ENCODE measurements around the gene TSPAN13. TPM values are rescaled to one million over a fixed set of nuclear protein-coding genes. Genes with fewer than 3 reads are reported as not detected.

The TSPAN13 gene
- 3.0 and 6.1 TPM in 2 replicates for total RNA-seq (2012; rRNA removed)
- polyA plus RNA-seq (2012; rRNA removed): 3.6 and 5.0 TPM in 2 replicates
- polyA plus RNA-seq (2012; cell fraction: cytosol; rRNA removed): 1.5 and 1.7 TPM in 2 replicates
- 0.61 and 2.2 TPM in 2 replicates for polyA plus RNA-seq (2012; cell fraction: nucleus; rRNA removed; ENCODE audit: low replicate concordance)
- Bru-seq, nascent RNA: percentile 37 among the genes with signal in this experiment
- percentile 43 among the genes with signal in this experiment for BruChase-seq, experiment 1, labeled RNA remaining after a 6-hour chase
- percentile 44 among the genes with signal in this experiment for BruChase-seq, experiment 2, labeled RNA remaining after a 2-hour chase
- long read RNA-seq, transcript TSPAN13-201 (6 exons, 2,093 nt): major isoform, 8 of 9 reads
- long read RNA-seq, partial matches to known transcripts: 1 of 9 reads
- long read RNA-seq, other reads (novel, unspliced or antisense): 0 of 9 reads

DNA sequence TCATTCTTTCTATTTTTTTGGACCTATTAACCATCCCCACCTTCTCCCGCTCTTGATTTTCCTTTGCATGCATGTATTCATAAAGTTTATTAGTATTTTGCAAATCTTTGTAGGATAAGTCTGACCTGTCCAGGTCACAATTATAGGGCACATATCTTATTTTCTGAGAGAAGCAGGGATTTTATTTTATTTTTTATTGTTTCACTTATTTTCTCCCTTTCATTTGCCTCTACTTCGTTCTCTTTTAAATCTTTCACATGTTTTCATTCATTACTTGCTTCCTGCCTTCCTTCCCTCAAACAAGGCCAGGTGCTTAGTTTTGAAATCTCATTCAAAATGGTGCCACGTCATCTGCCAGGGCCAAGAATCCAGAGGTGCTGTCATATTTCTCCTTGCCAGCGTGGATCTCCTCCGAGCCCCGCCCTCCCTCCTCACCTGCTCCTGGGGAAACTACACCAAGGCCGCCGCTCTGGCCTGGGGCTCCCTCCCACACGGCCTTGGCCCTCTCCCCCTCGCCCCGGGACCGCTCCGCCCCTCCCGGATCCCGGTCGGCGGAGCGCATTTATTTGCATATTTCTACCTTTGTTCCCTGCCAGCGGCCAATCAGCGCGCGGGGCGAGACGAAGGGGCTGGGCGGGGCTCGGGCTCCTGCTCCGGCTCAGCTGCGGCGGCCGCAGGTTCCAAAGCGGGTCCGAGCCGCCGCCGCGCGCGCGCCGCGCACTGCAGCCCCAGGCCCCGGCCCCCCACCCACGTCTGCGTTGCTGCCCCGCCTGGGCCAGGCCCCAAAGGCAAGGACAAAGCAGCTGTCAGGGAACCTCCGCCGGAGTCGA is at the start of gene TSPAN13:
Gene TSPAN13 (plus strand): TSS at position 654 of the 830 bp plus-strand sequence. CDS start 213 bp downstream, outside the sequence.
- ATAC-seq (ENCODE audit: low read depth): peak; percentile 94
- H3K14ac ChIP-seq (replicated peaks; ENCODE audit: low read depth, low read length): peak within 1 kb of the TSS; percentile 1; the same call in 1 of the 2 replicates
- no TSS peak for BruUV-seq (replicated peaks)

More for the DNA sequence above, at the start of gene TSPAN13:
- Histone ChIP-seq H3K36me3 (ENCODE audit: control insufficient read depth, insufficient read depth, low read length) (no peaks in the 10 kb centered on the region), H4K91ac (ENCODE audit: insufficient read depth, low read depth, low read length) (no peak within 1 kb of the TSS; the same call in 1 of the 2 replicates), H3K56ac (ENCODE audit: extremely low read depth, insufficient read depth, low read length) (no peak within 1 kb of the TSS), H3K4me3 (ENCODE audit: insufficient read depth, low read depth, low read length) (peak within 1 kb of the TSS; percentile 89), H3K4ac (ENCODE audit: low read depth, low read length) (0 out of 2 replicates have a peak within 1 kb of the TSS, but pooled peaks have one; percentile 22), H4K5ac (ENCODE audit: low read depth, low read length) (no peak within 1 kb of the TSS), H2AK5ac (ENCODE audit: low read depth, low read length) (no peak within 1 kb of the TSS), H3K9me1 (ENCODE audit: insufficient read depth, low read length) (no peaks in the 10 kb centered on the region), H3K18ac (ENCODE audit: low read depth, low read length) (no peak within 1 kb of the TSS), H4K8ac (ENCODE audit: low read depth in 2 of 2, low read length in 2 of 2) (peak within 1 kb of the TSS in 1 of 2 experiments; percentile 46; a peak in 1 of 4 replicates), H3K79me1 (ENCODE audit: low read depth in 1 of 2, low read length in 2 of 2) (no peaks in the 10 kb centered on the region), H4K20me1 (ENCODE audit: insufficient read depth, low read length) (no peaks in the 10 kb centered on the region), H3K27ac (ENCODE audit: insufficient read depth, low read length) (no peak within 1 kb of the TSS; the same call in 1 of the 2 replicates), H3K23ac (ENCODE audit: low read depth, low read length) (peak within 1 kb of the TSS; percentile 18; the same call in 1 of the 2 replicates), H2AFZ (replicated peaks; ENCODE audit: low read length, poor library complexity) (peak within 1 kb of the TSS; percentile 85), H3K4me2 (ENCODE audit: low read depth, low read length) (peak within 1 kb of the TSS; percentile 99), H3K27me3 (ENCODE audit: control insufficient read depth, insufficient read depth, low read length) (no peaks in the 10 kb centered on the region), H2BK15ac (ENCODE audit: low read depth, low read length) (no peak within 1 kb of the TSS), H3K9me3 (ENCODE audit: control insufficient read depth, insufficient read depth, low read length) (no peaks in the 10 kb centered on the region), H3K4me1 (ENCODE audit: control insufficient read depth, insufficient read depth, low read length) (no peaks in the 10 kb centered on the region), H2BK20ac (ENCODE audit: low read depth, low read length) (no peak within 1 kb of the TSS), H2AK9ac (replicated peaks; ENCODE audit: low read depth, low read length, poor library complexity) (peak within 1 kb of the TSS; percentile 33), H3K9ac (ENCODE audit: low read depth, low read length) (peak within 1 kb of the TSS; percentile 27; the same call in 1 of the 2 replicates), H2BK5ac (ENCODE audit: low read depth, low read length, poor library complexity, severe bottlenecking) (no peak within 1 kb of the TSS), H2BK120ac (ENCODE audit: low read depth, low read length) (no peak within 1 kb of the TSS)
- dilution Hi-C loops (cut with HindIII; ENCODE audit: low sequenced_read_pairs, unreplicated experiment): no loop called here
- WGBS, 2 experiments (ENCODE audit: extremely low coverage in 2 of 2, insufficient read length in 1 of 2): 0% methylated on average over 30 of the region's 48 CpGs; no CpG with 5 or more reads in 1 of the 2 experiments
- intact Hi-C loops (cut with micrococcal nuclease): no loop called here
- DNase-seq: peak; percentile 25
- in situ Hi-C loops (cut with MboI; ENCODE audit: low sequenced_read_pairs): no loop called here
- ChIA-PET POLR2A (ENCODE audit: unreplicated experiment) (no interaction called here), CTCF (interaction anchor here (0.6 kb wide), 1 partner anchor 113 kb away, joined by 3 read pairs; no protein-coding TSS in a partner anchor)
- TF ChIP-seq MAZ (IDR thresholded peaks at IDR 0.05; ENCODE audit: borderline replicate concordance, low read depth, low read length) (peak; percentile 12; the same call in 1 of the 2 replicates), RAD21 (IDR thresholded peaks at IDR 0.05; ENCODE audit: low read length) (no peak), BHLHE40 (IDR thresholded peaks at IDR 0.05; ENCODE audit: low read depth, low read length) (no peak)
- TF ChIP-seq, protein P1, sequence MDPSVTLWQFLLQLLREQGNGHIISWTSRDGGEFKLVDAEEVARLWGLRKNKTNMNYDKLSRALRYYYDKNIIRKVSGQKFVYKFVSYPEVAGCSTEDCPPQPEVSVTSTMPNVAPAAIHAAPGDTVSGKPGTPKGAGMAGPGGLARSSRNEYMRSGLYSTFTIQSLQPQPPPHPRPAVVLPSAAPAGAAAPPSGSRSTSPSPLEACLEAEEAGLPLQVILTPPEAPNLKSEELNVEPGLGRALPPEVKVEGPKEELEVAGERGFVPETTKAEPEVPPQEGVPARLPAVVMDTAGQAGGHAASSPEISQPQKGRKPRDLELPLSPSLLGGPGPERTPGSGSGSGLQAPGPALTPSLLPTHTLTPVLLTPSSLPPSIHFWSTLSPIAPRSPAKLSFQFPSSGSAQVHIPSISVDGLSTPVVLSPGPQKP (IDR thresholded peaks at IDR 0.05; ENCODE audit: borderline replicate concordance, low read depth, low read length): no peak
